Measurements from ENCODE around the gene CHSY1. TPM values are rescaled to one million over a fixed set of nuclear protein-coding genes. Genes with fewer than 3 reads are reported as not detected.

The CHSY1 gene
- total RNA-seq, 1 donor: 40.9 TPM

- TF ChIP-seq, protein P1, sequence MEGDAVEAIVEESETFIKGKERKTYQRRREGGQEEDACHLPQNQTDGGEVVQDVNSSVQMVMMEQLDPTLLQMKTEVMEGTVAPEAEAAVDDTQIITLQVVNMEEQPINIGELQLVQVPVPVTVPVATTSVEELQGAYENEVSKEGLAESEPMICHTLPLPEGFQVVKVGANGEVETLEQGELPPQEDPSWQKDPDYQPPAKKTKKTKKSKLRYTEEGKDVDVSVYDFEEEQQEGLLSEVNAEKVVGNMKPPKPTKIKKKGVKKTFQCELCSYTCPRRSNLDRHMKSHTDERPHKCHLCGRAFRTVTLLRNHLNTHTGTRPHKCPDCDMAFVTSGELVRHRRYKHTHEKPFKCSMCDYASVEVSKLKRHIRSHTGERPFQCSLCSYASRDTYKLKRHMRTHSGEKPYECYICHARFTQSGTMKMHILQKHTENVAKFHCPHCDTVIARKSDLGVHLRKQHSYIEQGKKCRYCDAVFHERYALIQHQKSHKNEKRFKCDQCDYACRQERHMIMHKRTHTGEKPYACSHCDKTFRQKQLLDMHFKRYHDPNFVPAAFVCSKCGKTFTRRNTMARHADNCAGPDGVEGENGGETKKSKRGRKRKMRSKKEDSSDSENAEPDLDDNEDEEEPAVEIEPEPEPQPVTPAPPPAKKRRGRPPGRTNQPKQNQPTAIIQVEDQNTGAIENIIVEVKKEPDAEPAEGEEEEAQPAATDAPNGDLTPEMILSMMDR (IDR thresholded peaks at IDR 0.05; ENCODE audit: insufficient read depth, low read length): no peak
- no peak for DNase-seq (ENCODE audit: low read depth)
- no peak overlapping the region for H3K4me3 ChIP-seq (ENCODE audit: low read depth, low read length)
Observed at GRCh38 chr15:101173233-101174119, 78.4 kb downstream of the CHSY1 start.

DNA sequence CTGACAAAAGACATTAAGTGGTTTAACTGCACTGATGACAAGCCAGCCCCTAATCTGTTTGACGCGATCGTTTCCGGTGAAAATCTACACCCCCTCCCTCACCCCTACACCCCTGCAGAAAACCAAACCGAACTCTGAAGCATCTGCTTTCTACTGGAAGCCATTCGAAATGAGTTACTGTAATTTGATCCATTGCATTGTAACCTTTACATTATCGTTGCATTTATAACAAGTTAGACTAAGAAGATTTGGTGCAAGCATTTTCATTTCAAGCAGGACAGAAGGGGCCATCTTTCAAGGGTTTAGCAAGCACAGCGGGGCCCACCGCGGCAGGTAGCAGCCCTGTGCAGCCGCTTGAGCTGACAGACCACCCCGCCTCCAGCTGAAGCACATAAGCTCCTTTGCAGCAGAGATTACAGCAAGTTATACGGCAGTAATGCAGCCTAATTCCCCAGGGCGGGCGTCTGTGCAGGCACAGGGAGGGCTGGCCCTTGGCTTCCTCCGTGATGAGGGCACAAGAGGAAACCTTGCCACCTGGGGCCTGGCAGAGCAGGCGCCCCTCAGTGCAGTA, 79.3 kb downstream of the CHSY1 start:
- no peak overlapping the region for H3K4me3 ChIP-seq (ENCODE audit: low read depth, low read length)
- no peak for DNase-seq (ENCODE audit: low read depth)
- TF ChIP-seq, protein P1 (IDR thresholded peaks at IDR 0.05; ENCODE audit: insufficient read depth, low read length): no peak

- no peak for DNase-seq (ENCODE audit: low read depth)
- TF ChIP-seq, protein P1 (IDR thresholded peaks at IDR 0.05; ENCODE audit: insufficient read depth, low read length): no peak
Observed at GRCh38 chr15:101171954-101172353, 79.9 kb downstream of the CHSY1 start.

GRCh38 chr15:101170568-101171350, 81.1 kb downstream of the CHSY1 start:
- TF ChIP-seq, protein P1 (IDR thresholded peaks at IDR 0.05; ENCODE audit: insufficient read depth, low read length): no peak
- H3K4me3 ChIP-seq (ENCODE audit: low read depth, low read length): no peak overlapping the region
- peak; percentile 82 for DNase-seq (ENCODE audit: low read depth)

More at GRCh38 chr15:101171954-101172353, 79.9 kb downstream of the CHSY1 start:
- no peak overlapping the region for H3K4me3 ChIP-seq (ENCODE audit: low read depth, low read length)

DNA sequence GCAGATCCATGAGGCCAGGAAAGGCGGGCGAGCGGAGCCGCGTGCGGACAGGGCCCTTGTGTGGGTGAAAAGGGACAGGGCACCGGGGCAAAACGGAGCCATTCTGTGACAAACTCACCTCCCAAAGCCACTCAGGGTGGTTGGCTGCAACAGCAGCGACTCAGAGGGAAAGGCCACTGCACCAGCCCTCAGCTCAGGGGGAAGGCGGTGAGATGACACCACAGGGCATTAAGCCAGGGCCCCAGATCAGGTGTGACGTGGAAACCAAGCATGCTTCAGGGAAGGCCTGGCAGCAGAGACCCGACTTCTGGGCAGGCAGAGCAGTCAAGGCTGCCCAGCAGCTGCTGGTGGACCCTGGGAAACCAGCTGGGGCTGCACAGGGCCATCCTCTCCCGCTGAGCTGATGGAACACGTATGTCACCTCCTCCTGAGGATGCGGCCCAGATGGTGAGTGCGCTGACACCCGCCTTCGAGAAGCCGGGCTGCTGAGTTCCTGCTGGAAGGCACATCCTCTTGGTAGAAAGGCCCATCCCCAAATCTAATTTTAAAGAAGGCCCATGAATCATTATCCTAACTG, 82.3 kb downstream of the CHSY1 start:
- DNase-seq (ENCODE audit: low read depth): no peak

More for the DNA sequence above, 82.3 kb downstream of the CHSY1 start:
- no peak overlapping the region for H3K4me3 ChIP-seq (ENCODE audit: low read depth, low read length)
- TF ChIP-seq, protein P1 (IDR thresholded peaks at IDR 0.05; ENCODE audit: insufficient read depth, low read length): no peak
